Astrocyte of the cerebellum (primary cell): ENCODE data around the gene HOXA11.

ENCODE experiments used
- DNase-seq: peaks from one replicate; pipeline ENCODE4 v3.0.0-alpha.2; 2011; ENCODE audit warnings: low read depth
- H3K4me3 ChIP-seq: 2 replicates; pipeline ENCODE4 v1.5.1; 2011; ENCODE audit warnings: mild to moderate bottlenecking, low read depth, low read length, moderate library complexity
- CTCF ChIP-seq: IDR thresholded peaks from 2 replicates; pipeline ENCODE4 v1.5.1; 2012; ENCODE audit warnings: low read length, low read depth, moderate library complexity, mild to moderate bottlenecking; ENCODE audit errors: missing control alignments
- in situ Hi-C: cut with HindIII; loops from 2 replicates; pipeline ENCODE4 v1.10.0; 2017; ENCODE audit warnings: low sequenced_read_pairs

The HOXA11 gene

DNA sequence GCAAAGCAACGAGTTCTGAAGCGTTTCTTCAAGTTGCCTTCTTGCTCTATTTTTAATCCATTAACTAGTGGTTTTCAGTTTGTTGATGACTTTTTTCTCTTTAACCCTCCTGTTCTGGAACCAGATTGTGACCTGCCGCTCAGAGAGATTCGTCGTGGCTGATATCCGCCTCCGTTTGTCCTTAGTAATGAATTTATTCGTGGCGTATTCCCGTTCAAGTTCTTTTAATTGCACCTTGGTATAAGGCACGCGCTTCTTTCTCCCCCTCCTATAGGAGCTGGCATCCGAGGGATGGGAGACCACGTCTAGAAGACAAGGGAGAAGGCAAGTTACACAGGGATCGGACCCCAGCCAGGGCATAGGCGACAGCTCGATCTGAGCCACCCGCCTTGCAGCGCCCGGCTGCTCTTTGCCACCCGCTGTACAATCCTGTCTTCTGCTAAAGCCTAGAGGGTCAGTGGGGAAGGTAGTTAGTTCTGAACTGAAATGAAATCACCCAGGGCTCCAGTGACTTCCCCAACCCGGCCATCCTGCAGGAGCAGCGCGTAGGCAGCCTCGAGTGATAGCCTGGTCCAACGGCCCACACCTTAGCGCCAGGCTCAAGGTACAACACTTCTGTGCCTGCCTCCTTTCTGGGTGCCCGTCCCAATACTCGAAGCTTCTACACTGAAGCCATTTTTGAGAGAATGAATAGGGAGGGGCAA, 13.3 kb upstream of the HOXA11 start:
- H3K4me3 ChIP-seq: no peak overlapping the region
- in situ Hi-C loops: no loop called here
- no peak for TF ChIP-seq CTCF
- DNase-seq: no peak

DNA sequence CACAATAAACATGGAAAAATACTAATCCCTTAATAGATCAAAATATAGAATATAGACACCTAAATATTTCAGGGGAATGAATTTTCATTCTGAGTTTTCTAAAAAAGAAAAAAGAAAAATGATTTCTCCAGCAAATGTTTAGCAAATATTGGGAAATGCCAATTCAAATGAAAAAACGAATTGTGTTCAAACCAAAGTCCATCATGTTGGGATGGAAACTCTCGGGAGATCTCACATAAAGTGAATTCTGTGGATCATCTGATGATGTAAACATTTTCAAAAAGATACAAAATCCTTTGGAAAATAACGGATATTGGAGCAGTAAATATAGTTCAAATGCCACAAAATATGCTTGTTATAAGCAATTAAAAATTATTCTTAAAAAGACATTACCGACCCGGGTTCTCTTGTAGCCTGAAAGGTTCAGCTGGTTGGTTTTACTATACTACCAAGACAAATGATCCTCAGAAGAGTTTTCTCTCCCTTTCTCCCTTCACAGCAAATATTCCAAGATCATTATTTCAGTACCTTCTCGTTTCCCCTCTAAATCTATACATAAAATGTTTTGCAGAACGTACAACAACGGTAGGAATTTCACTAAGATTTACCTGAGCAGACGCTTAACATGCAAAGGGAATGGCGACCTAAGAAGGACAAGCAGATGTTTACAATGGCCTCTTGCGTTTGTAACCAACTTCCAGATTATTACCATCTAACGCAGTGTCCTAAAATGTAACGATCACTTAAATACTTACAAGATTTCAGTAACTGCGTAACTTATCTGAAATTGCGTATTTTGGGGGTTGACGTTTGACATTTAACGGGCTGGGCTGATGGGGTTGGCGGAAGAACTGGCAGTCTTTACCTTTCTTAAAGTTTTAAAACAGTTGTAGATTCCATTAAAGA, 12.4 kb upstream of the HOXA11 start:
- in situ Hi-C loops: no loop called here
- H3K4me3 ChIP-seq: no peak overlapping the region
- no peak for DNase-seq
- TF ChIP-seq CTCF: no peak

GRCh38 chr7:27196287-27196767, 11.3 kb upstream of the HOXA11 start:
- H3K4me3 ChIP-seq: no peak overlapping the region
- TF ChIP-seq CTCF: peak; percentile 64
- in situ Hi-C loops: no loop called here
- DNase-seq: peak; percentile 53

DNA sequence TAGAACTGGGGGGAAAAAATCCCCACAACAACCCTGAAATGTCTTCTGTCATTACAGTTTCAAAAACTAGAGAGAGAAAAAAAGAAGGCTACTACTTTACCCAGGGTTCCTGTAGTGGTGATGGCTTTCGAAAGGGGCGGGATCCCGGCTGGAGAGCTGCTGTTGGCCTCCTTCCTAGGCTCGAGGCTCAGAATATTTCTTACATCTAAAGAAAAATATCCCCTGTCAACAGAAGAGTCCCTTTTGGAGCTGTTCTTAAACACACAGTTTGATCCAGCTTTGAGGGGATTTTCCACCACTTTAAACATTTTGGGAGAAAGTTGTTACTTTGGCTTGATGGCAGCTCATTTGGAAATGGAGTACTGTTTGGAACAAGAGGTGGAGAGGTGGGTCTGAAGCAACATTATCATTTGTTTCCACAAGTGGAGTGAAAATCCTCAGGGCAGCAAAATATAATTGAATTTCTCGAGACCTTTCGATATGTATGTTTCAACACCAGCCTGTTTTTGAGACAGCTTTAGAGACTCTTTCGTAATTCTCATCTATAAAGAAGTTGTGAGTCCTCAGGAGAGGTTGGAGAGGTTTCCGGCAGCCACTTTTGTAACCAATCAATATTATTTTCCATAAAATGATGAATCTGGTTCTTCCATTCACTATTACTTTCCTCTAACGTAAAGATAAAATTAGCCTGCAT, 9.8 kb upstream of the HOXA11 start:
- TF ChIP-seq CTCF: no peak
- H3K4me3 ChIP-seq: no peak overlapping the region
- in situ Hi-C loops: no loop called here
- no peak for DNase-seq

- H3K4me3 ChIP-seq: no peak overlapping the region
- TF ChIP-seq CTCF: no peak
These were observed 8.9 kb upstream of the HOXA11 start for GRCh38 chr7:27194002-27194352.

GRCh38 chr7:27193335-27194001, 8.4 kb upstream of the HOXA11 start:
- no peak for DNase-seq
- no peak for TF ChIP-seq CTCF
- no peak overlapping the region for H3K4me3 ChIP-seq
- in situ Hi-C loops: no loop called here

More at GRCh38 chr7:27194002-27194352, 8.9 kb upstream of the HOXA11 start:
- in situ Hi-C loops: no loop called here
- DNase-seq: no peak
